WTC11 (cell line): Measurements from ENCODE around the gene TMTC2. TPM values are rescaled to one million over a fixed set of nuclear protein-coding genes. Genes with fewer than 3 reads are reported as not detected.

Experiments used
- ATAC-seq: fragments of 200-7000 bp; cut with Tn5 transposase; 2 replicates; pipeline ENCODE4 v1.10.0; 2021; ENCODE audit warnings: mild to moderate bottlenecking, moderate library complexity
- CTCF ChIA-PET: fragments of 300-600 bp; sonication (Branson Sonifier 250); formaldehyde crosslinking; loops from one replicate; lab custom pipeline; 2021; ENCODE audit warnings: antibody characterized with exemption; lab: Charles Lee
- POLR2A ChIA-PET: fragments of 350-600 bp; sonication (Branson Sonifier 250); formaldehyde crosslinking; loops from one replicate; lab custom pipeline; 2021; ENCODE audit warnings: antibody characterized with exemption; lab: Charles Lee
- DNase-seq: peaks from one replicate; pipeline ENCODE4 v3.0.0; 2021; ENCODE audit warnings: low spot score
- H3K27ac Mint-ChIP-seq: 2 replicates; pipeline ENCODE4 v1.8.0; 2021; ENCODE audit warnings: mixed read lengths
- H3K27me3 Mint-ChIP-seq: 2 replicates; pipeline ENCODE4 v1.8.0; 2021; ENCODE audit warnings: low read depth, mild to moderate bottlenecking, moderate library complexity, mixed read lengths
- H3K36me3 Mint-ChIP-seq: 2 replicates; pipeline ENCODE4 v1.8.0; 2021; ENCODE audit warnings: mixed read lengths
- H3K4me1 Mint-ChIP-seq: 2 replicates; pipeline ENCODE4 v1.8.0; 2022; ENCODE audit warnings: mixed read lengths
- H3K4me3 Mint-ChIP-seq: 2 replicates; pipeline ENCODE4 v1.8.0; 2021; ENCODE audit warnings: mild to moderate bottlenecking, moderate library complexity, mixed read lengths
- H3K9me3 Mint-ChIP-seq: 2 replicates; pipeline ENCODE4 v1.8.0; 2021; ENCODE audit warnings: mixed read lengths
- ATF1 ChIP-seq: sonication (generic); formaldehyde crosslinking; IDR thresholded peaks from 2 replicates; pipeline ENCODE4 v1.8.1; 2023; ENCODE audit warnings: mild to moderate bottlenecking, moderate library complexity, missing genetic modification reagents
- CBFB ChIP-seq: sonication (generic); formaldehyde crosslinking; IDR thresholded peaks from 2 replicates; pipeline ENCODE4 v1.8.1; 2022; ENCODE audit warnings: mild to moderate bottlenecking, low read depth, missing genetic modification reagents
- CREB1 ChIP-seq: sonication (generic); formaldehyde crosslinking; IDR thresholded peaks from 2 replicates; pipeline ENCODE4 v1.8.0; 2023; ENCODE audit warnings: mild to moderate bottlenecking, missing genetic modification reagents
- CREM ChIP-seq: sonication (generic); formaldehyde crosslinking; IDR thresholded peaks from 2 replicates; pipeline ENCODE4 v1.8.1; 2022; ENCODE audit warnings: mild to moderate bottlenecking, missing genetic modification reagents, moderate library complexity
- ETV6 ChIP-seq: sonication (generic); formaldehyde crosslinking; IDR thresholded peaks from 2 replicates; pipeline ENCODE4 v1.8.1; 2022; ENCODE audit warnings: mild to moderate bottlenecking, missing genetic modification reagents
- GABPB1 ChIP-seq: sonication (generic); formaldehyde crosslinking; IDR thresholded peaks from 2 replicates; pipeline ENCODE4 v1.8.1; 2023; ENCODE audit warnings: mild to moderate bottlenecking, missing genetic modification reagents
- GTF2I ChIP-seq: fragments of 250-450 bp; sonication (Bioruptor Pico); conservative IDR thresholded peaks from 2 replicates; pipeline ENCODE4 v1.4.0; 2021; ENCODE audit warnings: mild to moderate bottlenecking
- HMGA2 ChIP-seq: fragments of 250-450 bp; sonication (Bioruptor Pico); IDR thresholded peaks from 2 replicates; pipeline ENCODE4 v1.4.0; 2021; ENCODE audit warnings: mild to moderate bottlenecking, moderate library complexity
- JAZF1 ChIP-seq: fragments of 250-450 bp; sonication (Bioruptor Pico); IDR thresholded peaks from 2 replicates; pipeline ENCODE4 v1.9.0; 2021; ENCODE audit warnings: moderate library complexity, mild to moderate bottlenecking, inconsistent platforms
- KAT7 ChIP-seq: sonication (generic); formaldehyde crosslinking; IDR thresholded peaks from 2 replicates; pipeline ENCODE4 v1.8.1; 2023; ENCODE audit warnings: missing genetic modification reagents, mild to moderate bottlenecking, borderline replicate concordance
- NFATC4 ChIP-seq: fragments of 250-450 bp; sonication (Bioruptor Pico); IDR thresholded peaks from 2 replicates; pipeline ENCODE4 v1.9.0; 2021; ENCODE audit warnings: mild to moderate bottlenecking
- NR2C2 ChIP-seq: sonication (generic); formaldehyde crosslinking; IDR thresholded peaks from 2 replicates; pipeline ENCODE4 v1.8.0; 2022; ENCODE audit warnings: mild to moderate bottlenecking, missing genetic modification reagents
- NR3C1 ChIP-seq: sonication (generic); formaldehyde crosslinking; conservative IDR thresholded peaks from 2 replicates; pipeline ENCODE4 v1.8.1; 2023; ENCODE audit warnings: low read depth, mild to moderate bottlenecking, missing genetic modification reagents
- OVOL2 ChIP-seq: fragments of 250-450 bp; sonication (Bioruptor Pico); IDR thresholded peaks from 2 replicates; pipeline ENCODE4 v1.9.0; 2021; ENCODE audit warnings: mild to moderate bottlenecking, borderline replicate concordance
- RELA ChIP-seq: sonication (generic); formaldehyde crosslinking; IDR thresholded peaks from 2 replicates; pipeline ENCODE4 v1.8.1; 2022; ENCODE audit warnings: missing genetic modification reagents, mild to moderate bottlenecking, borderline replicate concordance
- SMAD4 ChIP-seq: sonication (generic); formaldehyde crosslinking; IDR thresholded peaks from 2 replicates; pipeline ENCODE4 v1.8.0; 2022; ENCODE audit warnings: mild to moderate bottlenecking, missing genetic modification reagents
- TCF7 ChIP-seq: sonication (generic); formaldehyde crosslinking; IDR thresholded peaks from 2 replicates; pipeline ENCODE4 v1.8.0; 2022; ENCODE audit warnings: mild to moderate bottlenecking, low read depth, missing genetic modification reagents, moderate library complexity
- ZNF263 ChIP-seq: sonication (generic); formaldehyde crosslinking; IDR thresholded peaks from 2 replicates; pipeline ENCODE4 v1.8.1; 2022; ENCODE audit warnings: low read depth, mild to moderate bottlenecking, moderate library complexity, missing genetic modification reagents
- total RNA-seq: library from RNA; stranded (reverse); gene quantifications from 3 replicates; pipeline ENCODE4 v1.2.3, GENCODE V29; 2021
- TF ChIP-seq, protein P1 (sequence below): sonication (generic); formaldehyde crosslinking; IDR thresholded peaks from 2 replicates; pipeline ENCODE4 v1.8.1; 2023; ENCODE audit warnings: mild to moderate bottlenecking, missing genetic modification reagents, moderate library complexity
- TF ChIP-seq, protein P2 (sequence below): sonication (generic); formaldehyde crosslinking; IDR thresholded peaks from 2 replicates; pipeline ENCODE4 v1.8.0; 2023; ENCODE audit warnings: missing genetic modification reagents, mild to moderate bottlenecking, borderline replicate concordance
- TF ChIP-seq, protein P3 (sequence below): sonication (generic); formaldehyde crosslinking; IDR thresholded peaks from 2 replicates; pipeline ENCODE4 v1.8.1; 2022; ENCODE audit warnings: mild to moderate bottlenecking, moderate library complexity, missing genetic modification reagents
- TF ChIP-seq, protein P4 (sequence below): sonication (generic); formaldehyde crosslinking; IDR thresholded peaks from 2 replicates; pipeline ENCODE4 v1.8.1; 2023; ENCODE audit warnings: mild to moderate bottlenecking, missing genetic modification reagents

The TMTC2 gene
- total RNA-seq, 1 experiment from 2014 or later: 6.4 TPM

DNA sequence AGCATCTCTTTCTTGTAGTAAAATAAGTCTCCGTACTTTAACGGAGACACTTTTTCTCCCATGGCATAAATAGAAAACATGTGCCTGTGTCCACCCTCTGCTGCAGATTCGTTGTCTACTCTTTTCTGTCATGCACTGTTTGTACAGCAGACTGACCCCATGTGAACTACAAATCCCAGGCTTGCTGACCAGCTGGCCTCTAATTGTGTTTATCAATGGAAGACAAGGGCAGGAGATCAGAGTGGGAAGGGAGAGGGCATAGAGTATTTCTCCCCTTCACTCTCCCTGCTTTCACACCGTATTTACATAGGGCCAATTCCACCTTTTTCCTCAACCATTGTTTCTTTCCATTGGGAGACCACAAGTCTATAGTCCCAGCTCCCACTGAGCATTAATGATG lies 31.0 kb upstream of the TMTC2 start (continued):
- TF ChIP-seq, protein P1, sequence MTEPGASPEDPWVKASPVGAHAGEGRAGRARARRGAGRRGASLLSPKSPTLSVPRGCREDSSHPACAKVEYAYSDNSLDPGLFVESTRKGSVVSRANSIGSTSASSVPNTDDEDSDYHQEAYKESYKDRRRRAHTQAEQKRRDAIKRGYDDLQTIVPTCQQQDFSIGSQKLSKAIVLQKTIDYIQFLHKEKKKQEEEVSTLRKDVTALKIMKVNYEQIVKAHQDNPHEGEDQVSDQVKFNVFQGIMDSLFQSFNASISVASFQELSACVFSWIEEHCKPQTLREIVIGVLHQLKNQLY: no peak
- TF ChIP-seq RELA (no peak), KAT7 (CRISPR knock-in tag) (no peak), ETV6 (no peak), CBFB (CRISPR knock-in tag) (no peak), HMGA2 (CRISPR knock-in tag) (no peak)

DNA sequence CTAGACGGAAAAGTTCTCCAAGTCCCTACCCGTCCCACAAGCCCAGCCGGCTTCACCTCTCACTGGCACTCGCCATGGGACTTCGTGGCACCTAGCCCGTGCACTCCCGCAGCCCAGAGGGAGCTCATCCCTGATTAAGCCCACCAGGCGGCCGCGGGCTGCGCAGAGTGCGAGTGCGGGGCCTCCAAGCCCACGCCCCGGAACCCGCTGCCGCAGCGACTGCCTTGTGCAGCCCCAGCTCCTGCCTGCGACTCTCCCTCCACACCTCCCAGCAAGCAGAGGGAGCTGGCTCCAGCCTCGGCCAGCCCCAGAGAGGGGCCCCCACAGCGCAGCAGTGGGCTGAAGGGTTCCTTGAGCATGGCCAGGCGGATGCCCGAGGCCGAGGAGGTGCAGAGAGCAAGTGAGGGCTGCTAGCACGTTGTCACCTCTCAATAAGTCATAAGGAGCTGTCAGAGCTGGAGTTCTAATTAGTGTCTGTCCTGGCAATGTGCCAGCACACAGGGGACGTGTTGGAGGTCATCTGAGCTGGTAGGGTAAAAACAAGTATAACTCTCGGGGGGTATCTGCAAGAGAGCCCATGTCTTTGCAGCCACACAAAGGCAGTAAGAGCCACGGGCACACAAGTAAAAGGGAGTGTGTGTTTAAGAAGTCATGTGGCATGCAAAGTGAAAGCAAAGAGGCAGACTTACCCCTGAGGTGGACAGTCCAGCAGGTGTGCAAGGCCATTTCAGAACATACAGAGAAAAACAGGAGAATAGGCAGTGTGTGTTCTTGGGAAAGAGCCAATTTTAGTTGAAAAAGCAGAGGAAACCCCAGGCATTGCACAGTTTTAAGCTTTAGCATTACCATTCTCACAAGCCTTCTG lies 27.1 kb upstream of the TMTC2 start:
- ATAC-seq: no peak
- TF ChIP-seq, protein P2, sequence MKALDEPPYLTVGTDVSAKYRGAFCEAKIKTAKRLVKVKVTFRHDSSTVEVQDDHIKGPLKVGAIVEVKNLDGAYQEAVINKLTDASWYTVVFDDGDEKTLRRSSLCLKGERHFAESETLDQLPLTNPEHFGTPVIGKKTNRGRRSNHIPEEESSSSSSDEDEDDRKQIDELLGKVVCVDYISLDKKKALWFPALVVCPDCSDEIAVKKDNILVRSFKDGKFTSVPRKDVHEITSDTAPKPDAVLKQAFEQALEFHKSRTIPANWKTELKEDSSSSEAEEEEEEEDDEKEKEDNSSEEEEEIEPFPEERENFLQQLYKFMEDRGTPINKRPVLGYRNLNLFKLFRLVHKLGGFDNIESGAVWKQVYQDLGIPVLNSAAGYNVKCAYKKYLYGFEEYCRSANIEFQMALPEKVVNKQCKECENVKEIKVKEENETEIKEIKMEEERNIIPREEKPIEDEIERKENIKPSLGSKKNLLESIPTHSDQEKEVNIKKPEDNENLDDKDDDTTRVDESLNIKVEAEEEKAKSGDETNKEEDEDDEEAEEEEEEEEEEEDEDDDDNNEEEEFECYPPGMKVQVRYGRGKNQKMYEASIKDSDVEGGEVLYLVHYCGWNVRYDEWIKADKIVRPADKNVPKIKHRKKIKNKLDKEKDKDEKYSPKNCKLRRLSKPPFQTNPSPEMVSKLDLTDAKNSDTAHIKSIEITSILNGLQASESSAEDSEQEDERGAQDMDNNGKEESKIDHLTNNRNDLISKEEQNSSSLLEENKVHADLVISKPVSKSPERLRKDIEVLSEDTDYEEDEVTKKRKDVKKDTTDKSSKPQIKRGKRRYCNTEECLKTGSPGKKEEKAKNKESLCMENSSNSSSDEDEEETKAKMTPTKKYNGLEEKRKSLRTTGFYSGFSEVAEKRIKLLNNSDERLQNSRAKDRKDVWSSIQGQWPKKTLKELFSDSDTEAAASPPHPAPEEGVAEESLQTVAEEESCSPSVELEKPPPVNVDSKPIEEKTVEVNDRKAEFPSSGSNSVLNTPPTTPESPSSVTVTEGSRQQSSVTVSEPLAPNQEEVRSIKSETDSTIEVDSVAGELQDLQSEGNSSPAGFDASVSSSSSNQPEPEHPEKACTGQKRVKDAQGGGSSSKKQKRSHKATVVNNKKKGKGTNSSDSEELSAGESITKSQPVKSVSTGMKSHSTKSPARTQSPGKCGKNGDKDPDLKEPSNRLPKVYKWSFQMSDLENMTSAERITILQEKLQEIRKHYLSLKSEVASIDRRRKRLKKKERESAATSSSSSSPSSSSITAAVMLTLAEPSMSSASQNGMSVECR (CRISPR knock-in tag): no peak
- TF ChIP-seq ATF1 (CRISPR knock-in tag) (no peak), JAZF1 (CRISPR knock-in tag) (no peak), GABPB1 (CRISPR knock-in tag) (no peak), NFATC4 (CRISPR knock-in tag) (no peak), TCF7 (no peak), GTF2I (CRISPR knock-in tag) (no peak), NR3C1 (CRISPR knock-in tag) (no peak), CREM (no peak), OVOL2 (CRISPR knock-in tag) (no peak), KAT7 (CRISPR knock-in tag) (no peak), ZNF263 (no peak), CREB1 (CRISPR knock-in tag) (no peak), NR2C2 (CRISPR knock-in tag) (no peak), SMAD4 (CRISPR knock-in tag) (no peak)
- TF ChIP-seq, protein P1: no peak
- TF ChIP-seq, protein P3, sequence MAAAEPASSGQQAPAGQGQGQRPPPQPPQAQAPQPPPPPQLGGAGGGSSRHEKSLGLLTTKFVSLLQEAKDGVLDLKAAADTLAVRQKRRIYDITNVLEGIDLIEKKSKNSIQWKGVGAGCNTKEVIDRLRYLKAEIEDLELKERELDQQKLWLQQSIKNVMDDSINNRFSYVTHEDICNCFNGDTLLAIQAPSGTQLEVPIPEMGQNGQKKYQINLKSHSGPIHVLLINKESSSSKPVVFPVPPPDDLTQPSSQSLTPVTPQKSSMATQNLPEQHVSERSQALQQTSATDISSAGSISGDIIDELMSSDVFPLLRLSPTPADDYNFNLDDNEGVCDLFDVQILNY (CRISPR knock-in tag): no peak
- TF ChIP-seq, protein P4, sequence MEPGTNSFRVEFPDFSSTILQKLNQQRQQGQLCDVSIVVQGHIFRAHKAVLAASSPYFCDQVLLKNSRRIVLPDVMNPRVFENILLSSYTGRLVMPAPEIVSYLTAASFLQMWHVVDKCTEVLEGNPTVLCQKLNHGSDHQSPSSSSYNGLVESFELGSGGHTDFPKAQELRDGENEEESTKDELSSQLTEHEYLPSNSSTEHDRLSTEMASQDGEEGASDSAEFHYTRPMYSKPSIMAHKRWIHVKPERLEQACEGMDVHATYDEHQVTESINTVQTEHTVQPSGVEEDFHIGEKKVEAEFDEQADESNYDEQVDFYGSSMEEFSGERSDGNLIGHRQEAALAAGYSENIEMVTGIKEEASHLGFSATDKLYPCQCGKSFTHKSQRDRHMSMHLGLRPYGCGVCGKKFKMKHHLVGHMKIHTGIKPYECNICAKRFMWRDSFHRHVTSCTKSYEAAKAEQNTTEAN (CRISPR knock-in tag): no peak
- TF ChIP-seq, all 79 proteins: peak for 0

More for the DNA sequence above, 27.1 kb upstream of the TMTC2 start:
- Mint-ChIP-seq H3K27me3 (no peaks in the 10 kb centered on the region; the same call in 1 of the 2 replicates), H3K36me3 (peaks cover 19% of the 10 kb centered on the region), H3K27ac (no peak overlapping the region), H3K9me3 (peaks cover 36% of the 10 kb centered on the region), H3K4me1 (peaks cover 10% of the 10 kb centered on the region), H3K4me3 (no peak overlapping the region)
- POLR2A ChIA-PET: no interaction called here
- no peak for DNase-seq
- CTCF ChIA-PET: interaction anchor here (2.0 kb wide), 1 partner anchor 26 kb away, joined by 6 read pairs; no protein-coding TSS in a partner anchor
